ENCODE results near the gene SMG9.

SMG9 gene

DNA sequence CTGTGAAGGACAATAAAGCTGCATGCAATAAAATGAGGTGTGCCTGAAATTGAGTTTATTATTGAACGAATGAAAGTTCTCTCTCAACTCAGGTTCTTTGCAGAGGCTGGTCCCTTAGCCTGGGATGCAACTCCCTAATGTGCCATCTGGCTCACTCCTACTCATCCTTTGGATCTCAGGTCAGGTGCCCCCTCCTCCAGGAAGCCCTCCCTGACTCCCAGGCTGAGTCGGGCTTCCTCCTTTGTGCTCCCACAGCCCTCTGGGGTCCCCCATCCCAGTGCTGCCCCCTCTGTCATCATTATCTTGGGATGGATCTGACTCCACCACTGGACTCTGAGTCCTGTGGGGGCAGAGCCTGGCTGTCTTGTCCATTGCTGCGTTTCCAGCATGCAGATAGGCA, 41.6 kb downstream of the SMG9 start:
- H3K36me3 ChIP-seq: no peaks in the 10 kb centered on the region
- TF ChIP-seq, protein P1, sequence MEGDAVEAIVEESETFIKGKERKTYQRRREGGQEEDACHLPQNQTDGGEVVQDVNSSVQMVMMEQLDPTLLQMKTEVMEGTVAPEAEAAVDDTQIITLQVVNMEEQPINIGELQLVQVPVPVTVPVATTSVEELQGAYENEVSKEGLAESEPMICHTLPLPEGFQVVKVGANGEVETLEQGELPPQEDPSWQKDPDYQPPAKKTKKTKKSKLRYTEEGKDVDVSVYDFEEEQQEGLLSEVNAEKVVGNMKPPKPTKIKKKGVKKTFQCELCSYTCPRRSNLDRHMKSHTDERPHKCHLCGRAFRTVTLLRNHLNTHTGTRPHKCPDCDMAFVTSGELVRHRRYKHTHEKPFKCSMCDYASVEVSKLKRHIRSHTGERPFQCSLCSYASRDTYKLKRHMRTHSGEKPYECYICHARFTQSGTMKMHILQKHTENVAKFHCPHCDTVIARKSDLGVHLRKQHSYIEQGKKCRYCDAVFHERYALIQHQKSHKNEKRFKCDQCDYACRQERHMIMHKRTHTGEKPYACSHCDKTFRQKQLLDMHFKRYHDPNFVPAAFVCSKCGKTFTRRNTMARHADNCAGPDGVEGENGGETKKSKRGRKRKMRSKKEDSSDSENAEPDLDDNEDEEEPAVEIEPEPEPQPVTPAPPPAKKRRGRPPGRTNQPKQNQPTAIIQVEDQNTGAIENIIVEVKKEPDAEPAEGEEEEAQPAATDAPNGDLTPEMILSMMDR (IDR thresholded peaks at IDR 0.05): no peak
- no peaks in the 10 kb centered on the region for H3K9me3 ChIP-seq
- no peak overlapping the region for H3K27ac ChIP-seq
- no peaks in the 10 kb centered on the region for H3K4me1 ChIP-seq (ENCODE audit: control insufficient read depth in 1 of 2, insufficient read depth in 1 of 2, low read depth in 1 of 2, low read length in 1 of 2)
- no peak overlapping the region for H3K4me3 ChIP-seq (ENCODE audit: low read depth in 1 of 2, low read length in 1 of 2)
- H3K27me3 ChIP-seq: peaks cover 8% of the 10 kb centered on the region

DNA sequence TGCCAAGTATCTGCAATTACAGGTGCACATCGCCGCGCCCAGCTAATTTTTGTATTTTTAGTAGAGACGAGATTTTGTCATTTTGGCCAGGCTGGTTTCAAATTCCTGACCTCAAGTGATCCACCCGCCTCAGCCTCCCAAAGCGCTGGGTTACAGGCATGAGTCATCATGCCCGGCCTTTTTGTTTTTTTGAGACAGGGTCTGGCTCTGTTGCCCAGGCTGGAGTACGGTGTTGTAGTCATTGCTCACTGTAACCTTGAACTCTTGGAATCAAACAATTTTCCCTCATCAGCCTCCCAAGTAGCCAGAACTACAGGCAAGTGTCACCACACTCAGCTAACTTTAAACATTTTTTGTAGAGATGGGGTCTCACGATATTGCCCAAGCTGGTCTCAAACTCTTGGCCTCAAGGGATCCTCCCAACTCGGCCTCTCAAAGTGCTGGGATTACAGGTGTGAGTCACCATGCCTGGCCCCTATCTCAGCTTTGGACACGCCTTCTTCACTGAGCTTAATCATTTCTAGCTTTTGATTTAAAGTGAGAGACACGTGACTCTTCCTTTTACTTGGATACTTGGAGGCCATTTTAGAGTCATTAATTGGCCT, 42.9 kb downstream of the SMG9 start:
- Histone ChIP-seq H3K9me3 (no peaks in the 10 kb centered on the region), H3K36me3 (no peaks in the 10 kb centered on the region), H3K4me3 (ENCODE audit: low read depth in 1 of 2, low read length in 1 of 2) (no peak overlapping the region), H3K27me3 (peaks cover 8% of the 10 kb centered on the region), H3K27ac (no peak overlapping the region), H3K4me1 (ENCODE audit: control insufficient read depth in 1 of 2, insufficient read depth in 1 of 2, low read depth in 1 of 2, low read length in 1 of 2) (no peaks in the 10 kb centered on the region)
- TF ChIP-seq, protein P1 (IDR thresholded peaks at IDR 0.05): no peak

DNA sequence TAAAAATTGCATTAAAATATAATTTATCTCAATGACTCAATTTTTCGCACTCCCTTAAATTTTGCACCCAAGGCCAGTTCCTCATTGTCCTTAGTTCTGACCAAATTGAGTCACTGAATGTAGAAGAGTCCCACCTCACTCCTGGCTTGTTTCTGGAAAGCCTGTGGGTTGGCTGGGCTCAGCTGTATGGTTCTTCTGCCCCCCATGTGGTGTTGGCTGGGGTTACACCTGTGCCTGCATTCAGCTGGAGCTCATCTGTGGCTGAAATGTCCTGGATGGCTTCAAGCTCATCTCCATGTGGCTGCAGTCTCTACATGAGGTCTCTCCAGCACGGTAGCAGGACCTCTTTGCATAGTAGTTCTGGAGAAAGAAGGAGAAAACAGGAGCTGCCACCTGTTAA, 46.0 kb downstream of the SMG9 start:
- H3K36me3 ChIP-seq: no peaks in the 10 kb centered on the region
- TF ChIP-seq, protein P1 (IDR thresholded peaks at IDR 0.05): peak; percentile 24
- peaks cover 8% of the 10 kb centered on the region for H3K27me3 ChIP-seq
- no peak overlapping the region for H3K4me3 ChIP-seq (ENCODE audit: low read depth in 1 of 2, low read length in 1 of 2)
- no peak overlapping the region for H3K27ac ChIP-seq
- no peaks in the 10 kb centered on the region for H3K9me3 ChIP-seq
- no peaks in the 10 kb centered on the region for H3K4me1 ChIP-seq (ENCODE audit: control insufficient read depth in 1 of 2, insufficient read depth in 1 of 2, low read depth in 1 of 2, low read length in 1 of 2)

DNA sequence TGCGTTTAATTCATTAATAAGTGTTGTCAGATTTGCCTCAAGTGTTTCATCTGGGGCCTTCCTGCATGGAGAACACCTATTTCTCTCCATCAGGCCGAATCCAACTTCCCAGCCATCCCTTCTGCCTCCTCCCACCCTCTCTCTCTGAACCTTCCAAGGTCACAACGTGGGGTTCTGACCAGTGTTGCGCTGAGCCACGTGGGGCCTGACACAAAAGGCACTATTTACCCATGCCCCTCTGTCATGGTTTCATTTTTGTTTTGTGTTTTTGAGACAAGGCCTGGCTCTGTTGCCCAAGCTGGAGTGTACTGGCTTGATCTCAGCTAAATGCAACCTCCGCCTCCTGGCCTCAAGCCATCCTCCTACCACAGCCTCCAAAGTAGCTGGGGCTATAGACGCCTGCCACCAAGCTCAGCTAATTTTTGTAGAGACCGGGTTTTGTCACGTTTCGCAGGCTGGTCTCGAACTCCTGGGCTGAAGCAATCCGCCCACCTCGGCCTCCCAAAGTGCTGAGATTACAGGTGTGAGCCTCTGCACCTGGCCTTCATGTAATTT, 47.5 kb downstream of the SMG9 start:
- TF ChIP-seq, protein P1 (IDR thresholded peaks at IDR 0.05): no peak
- H3K9me3 ChIP-seq: no peaks in the 10 kb centered on the region
- H3K36me3 ChIP-seq: no peaks in the 10 kb centered on the region
- H3K27me3 ChIP-seq: peaks cover 8% of the 10 kb centered on the region
- H3K27ac ChIP-seq: no peak overlapping the region
- peaks cover under 1 to 2% of the 10 kb centered on the region in 2 experiments for H3K4me1 ChIP-seq (ENCODE audit: control insufficient read depth in 1 of 2, insufficient read depth in 1 of 2, low read depth in 1 of 2, low read length in 1 of 2)
- H3K4me3 ChIP-seq (ENCODE audit: low read depth in 1 of 2, low read length in 1 of 2): no peak overlapping the region

DNA sequence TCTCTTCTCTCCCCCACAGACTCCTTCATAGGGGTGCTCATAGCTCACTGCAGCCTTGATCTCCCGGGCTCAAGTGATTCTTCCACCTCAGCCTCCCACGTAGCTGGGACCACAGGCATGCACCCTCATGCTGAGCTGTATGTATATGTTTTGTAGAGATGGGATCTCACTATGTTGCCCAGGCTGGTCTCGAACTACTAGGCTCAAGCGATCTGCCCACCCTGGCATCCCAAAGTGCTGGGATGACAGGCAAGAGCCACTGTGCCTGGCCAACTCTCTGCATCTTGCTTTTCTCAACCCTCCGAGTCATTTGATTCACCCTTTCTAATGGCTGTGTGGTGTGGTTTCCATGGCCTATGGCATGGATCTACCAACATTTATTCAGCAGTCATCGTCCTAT, 49.0 kb downstream of the SMG9 start:
- H3K9me3 ChIP-seq: no peaks in the 10 kb centered on the region
- H3K4me3 ChIP-seq (ENCODE audit: low read depth in 1 of 2, low read length in 1 of 2): no peak overlapping the region
- no peaks in the 10 kb centered on the region for H3K36me3 ChIP-seq
- peaks cover 15 to 17% of the 10 kb centered on the region in 2 experiments for H3K4me1 ChIP-seq (ENCODE audit: control insufficient read depth in 1 of 2, insufficient read depth in 1 of 2, low read depth in 1 of 2, low read length in 1 of 2)
- TF ChIP-seq, protein P1 (IDR thresholded peaks at IDR 0.05): no peak
- H3K27ac ChIP-seq: no peak overlapping the region
- peaks cover under 1% of the 10 kb centered on the region for H3K27me3 ChIP-seq
